Loucy (cell line): ENCODE data around the gene UPK1A.

Source experiments
- CTCF ChIP-seq: fragments of 200-600 bp; sonication (generic); conservative IDR thresholded peaks from 2 replicates; pipeline ENCODE4 v1.5.1; 2014; ENCODE audit warnings: mild to moderate bottlenecking, antibody characterized with exemption, low read length
- EZH2phosphoT487 ChIP-seq: fragments of 200-600 bp; IDR thresholded peaks from 2 replicates; pipeline ENCODE4 v1.6.1; 2018; ENCODE audit warnings: antibody characterized with exemption, mild to moderate bottlenecking, moderate library complexity, borderline replicate concordance

- no peak for TF ChIP-seq CTCF
- no peak for TF ChIP-seq EZH2phosphoT487
These were observed 46.9 kb upstream of the UPK1A start for GRCh38 chr19:35619290-35619923.
